ENCODE data around the gene LRRN2.

- no peak for TF ChIP-seq CTCF (IDR thresholded peaks at IDR 0.05)
- no peak for TF ChIP-seq POLR2A (IDR thresholded peaks at IDR 0.05)
Measured at GRCh38 chr1:204645666-204646065, 39.9 kb downstream of the LRRN2 start.
